Body of pancreas (tissue), 4 donors: Measurements from ENCODE around the gene TRPM2.

ENCODE experiments used
- POLR2A ChIP-seq, 3 donors: fragments of 450-650 bp; IDR thresholded peaks; one replicate each; pipeline ENCODE4 v1.6.1; 2016; ENCODE audit warnings: antibody characterized with exemption in 3 of 3, mild to moderate bottlenecking in 2 of 3
- TF ChIP-seq, protein P1 (sequence below), 7 experiments: fragments of 450-650 bp in 4 of 7; fragments of 200-600 bp in 3 of 7; sonication (generic) in 3 of 7; IDR thresholded peaks; one replicate each; pipeline ENCODE4 v1.5.1; 2016 to 2019; ENCODE audit warnings: antibody characterized with exemption in 7 of 7

GRCh38 chr21:44375281-44375651, 21.8 kb downstream of the TRPM2 start:
- TF ChIP-seq, protein P1, sequence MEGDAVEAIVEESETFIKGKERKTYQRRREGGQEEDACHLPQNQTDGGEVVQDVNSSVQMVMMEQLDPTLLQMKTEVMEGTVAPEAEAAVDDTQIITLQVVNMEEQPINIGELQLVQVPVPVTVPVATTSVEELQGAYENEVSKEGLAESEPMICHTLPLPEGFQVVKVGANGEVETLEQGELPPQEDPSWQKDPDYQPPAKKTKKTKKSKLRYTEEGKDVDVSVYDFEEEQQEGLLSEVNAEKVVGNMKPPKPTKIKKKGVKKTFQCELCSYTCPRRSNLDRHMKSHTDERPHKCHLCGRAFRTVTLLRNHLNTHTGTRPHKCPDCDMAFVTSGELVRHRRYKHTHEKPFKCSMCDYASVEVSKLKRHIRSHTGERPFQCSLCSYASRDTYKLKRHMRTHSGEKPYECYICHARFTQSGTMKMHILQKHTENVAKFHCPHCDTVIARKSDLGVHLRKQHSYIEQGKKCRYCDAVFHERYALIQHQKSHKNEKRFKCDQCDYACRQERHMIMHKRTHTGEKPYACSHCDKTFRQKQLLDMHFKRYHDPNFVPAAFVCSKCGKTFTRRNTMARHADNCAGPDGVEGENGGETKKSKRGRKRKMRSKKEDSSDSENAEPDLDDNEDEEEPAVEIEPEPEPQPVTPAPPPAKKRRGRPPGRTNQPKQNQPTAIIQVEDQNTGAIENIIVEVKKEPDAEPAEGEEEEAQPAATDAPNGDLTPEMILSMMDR (IDR thresholded peaks at IDR 0.05) = no peak
- no peak for TF ChIP-seq POLR2A (IDR thresholded peaks at IDR 0.05)
